GM21576 (cell line): Measurements from ENCODE around the gene ARMC6.
"Not testable (repeated sequence)": the region's sequence is repeated elsewhere in the genome, so short reads cannot be mapped to it uniquely, and the experiment has no call there.

Experiments
- ATAC-seq: cut with Tn5 transposase; IDR thresholded peaks from one replicate; pipeline ENCODE4 v1.9.1; 2021; ENCODE audit warnings: mild to moderate bottlenecking, moderate library complexity; ENCODE audit not compliant: unreplicated experiment

ARMC6 gene

DNA sequence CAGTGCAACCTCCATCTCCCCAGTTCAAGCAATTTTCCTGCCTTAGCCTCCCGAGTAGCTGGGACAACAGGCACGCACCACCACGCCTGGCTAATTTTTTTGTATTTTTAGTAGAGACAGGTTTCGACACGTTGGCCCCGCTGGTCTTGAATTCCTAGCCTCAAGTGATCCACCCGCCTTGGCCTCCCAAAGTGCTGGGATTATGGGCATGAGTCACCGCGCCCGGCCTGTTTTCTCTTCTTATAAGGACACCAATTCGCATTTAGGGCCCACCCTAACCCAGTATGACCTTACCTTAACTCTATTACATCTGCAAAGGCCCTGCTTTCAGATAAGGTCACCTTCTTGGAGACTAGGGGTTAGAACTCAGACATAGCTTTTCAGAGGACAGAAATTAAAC, 69.8 kb downstream of the ARMC6 start:
- ATAC-seq, result no peak

DNA sequence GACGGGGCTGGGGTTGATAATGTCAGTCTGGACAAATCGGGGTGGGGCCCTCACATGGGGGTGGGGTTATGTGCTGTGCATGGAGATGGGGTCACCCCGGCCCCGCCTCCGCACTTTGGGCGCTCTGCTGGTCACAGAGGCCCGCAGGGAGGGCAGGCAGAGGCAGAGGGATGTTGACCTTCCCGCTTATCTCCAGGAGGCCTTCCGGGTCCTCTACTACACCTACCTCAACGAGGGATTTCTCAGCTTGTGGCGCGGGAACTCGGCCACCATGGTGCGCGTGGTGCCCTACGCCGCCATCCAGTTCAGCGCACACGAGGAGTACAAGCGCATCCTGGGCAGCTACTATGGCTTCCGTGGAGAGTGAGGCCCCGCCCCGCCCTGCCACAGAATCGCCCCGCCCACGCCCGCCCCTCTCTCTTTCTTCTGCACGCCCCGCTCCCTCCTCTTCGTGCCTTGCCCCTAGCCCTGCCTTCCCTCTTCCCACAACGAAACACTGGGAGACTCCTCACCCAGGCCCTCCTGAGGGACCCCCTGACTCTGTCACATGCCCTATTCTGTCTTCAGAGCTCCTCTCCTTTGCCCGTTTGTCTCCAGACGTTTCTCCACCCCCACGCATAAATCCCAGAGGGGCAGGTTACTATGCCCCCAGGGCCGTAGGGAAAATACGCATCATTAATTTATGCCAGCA, 72.1 kb downstream of the ARMC6 start:
- ATAC-seq, result no peak

DNA sequence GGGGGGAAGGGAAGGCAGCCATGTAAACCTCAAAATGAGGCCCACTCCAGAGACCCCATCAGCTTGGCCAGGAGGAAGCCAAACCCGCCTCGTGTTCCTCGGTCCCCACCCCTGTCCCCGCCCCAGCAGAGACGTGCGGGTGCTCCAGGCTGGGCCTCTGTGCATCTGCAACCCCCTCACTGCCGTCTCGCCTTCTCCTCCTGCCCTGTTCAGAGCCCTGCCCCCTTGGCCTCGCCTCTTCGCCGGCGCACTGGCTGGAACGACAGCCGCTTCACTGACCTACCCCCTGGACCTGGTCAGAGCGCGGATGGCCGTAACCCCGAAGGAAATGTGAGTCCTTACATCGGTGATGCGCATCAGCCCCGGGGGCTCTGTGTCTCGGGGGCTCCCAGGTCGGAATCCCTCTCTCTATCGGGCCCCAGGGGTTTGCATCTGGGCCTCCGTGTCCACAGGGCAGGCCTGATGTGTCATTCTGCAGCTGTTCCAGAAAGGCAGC, 72.7 kb downstream of the ARMC6 start:
- ATAC-seq, result no peak

DNA sequence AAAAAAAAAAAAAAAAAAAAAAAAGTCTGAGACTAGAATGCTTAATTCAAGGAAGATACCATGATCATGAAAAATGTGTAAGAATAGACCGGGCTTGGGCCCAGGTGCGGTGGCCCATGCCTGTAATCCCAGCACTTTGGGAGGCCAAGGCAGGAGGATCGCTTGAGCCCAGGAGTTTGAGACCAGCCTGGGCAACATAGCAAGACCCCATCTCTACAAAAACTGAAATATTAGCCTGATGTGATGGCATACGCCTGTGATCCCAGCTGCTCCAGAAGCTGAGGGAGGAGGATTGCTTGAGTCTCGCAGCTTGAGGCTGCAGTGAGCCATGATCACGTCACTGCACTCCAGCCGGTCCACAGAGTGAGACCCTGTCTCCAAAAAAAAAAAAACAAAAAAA, 73.5 kb downstream of the ARMC6 start:
- ATAC-seq, result not testable (repeated sequence)

DNA sequence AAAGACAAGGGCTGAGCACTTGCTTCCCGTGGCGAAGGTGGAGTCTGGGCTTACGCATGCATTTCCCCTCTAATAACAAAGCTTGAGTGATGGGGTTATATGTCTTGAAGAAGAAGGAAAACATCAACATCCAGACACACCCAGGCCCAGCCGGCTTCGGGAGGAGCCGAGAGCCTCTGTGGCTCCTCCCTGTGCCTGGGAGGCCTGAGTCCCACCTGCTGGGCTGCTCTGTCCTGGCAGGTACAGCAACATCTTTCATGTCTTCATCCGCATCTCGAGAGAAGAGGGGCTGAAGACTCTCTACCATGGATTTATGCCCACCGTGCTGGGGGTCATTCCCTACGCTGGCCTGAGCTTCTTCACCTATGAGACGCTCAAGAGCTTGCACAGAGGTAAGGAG, 74.3 kb downstream of the ARMC6 start:
- ATAC-seq, result no peak
